Measurements from ENCODE around the gene G3BP1. TPM values are rescaled to one million over a fixed set of nuclear protein-coding genes. Genes with fewer than 3 reads are reported as not detected.
A peak's percentile ranks its signal among the peaks of the same experiment; 100 is the strongest.
"Not testable (repeated sequence)": the region's sequence is repeated elsewhere in the genome, so short reads cannot be mapped to it uniquely, and the experiment has no call there.

The G3BP1 gene
- total RNA-seq = 309 and 317 TPM in 2 replicates
- long read RNA-seq, full-length matches to known transcripts = 1,197 of 1,428 reads
- long read RNA-seq, partial matches to known transcripts = 90 of 1,428 reads
- long read RNA-seq, other reads (novel, unspliced or antisense) = 141 of 1,428 reads

GRCh38 chr5:151771259-151772028 is at the start of gene G3BP1:
Gene G3BP1 (plus strand): TSS chr5:151771954. CDS start chr5:151786621, 14,667 bp downstream.
- peak; percentile 99 for DNase-seq (ENCODE audit: low read depth, low spot score)
- TF ChIP-seq CTCF (conservative IDR thresholded peaks at IDR 0.05) = peak; percentile 63
- no peaks in the 10 kb centered on the region for H3K27me3 Mint-ChIP-seq (ENCODE audit: low read depth)
- peak within 1 kb of the TSS; percentile 94 for H3K27ac Mint-ChIP-seq (ENCODE audit: unreplicated experiment)
- H3K9me3 Mint-ChIP-seq = no peaks in the 10 kb centered on the region
- peak within 1 kb of the TSS; percentile 91 for H3K4me3 Mint-ChIP-seq
- H3K4me1 Mint-ChIP-seq = peaks cover 45% of the 10 kb centered on the region
- peaks cover 4% of the 10 kb centered on the region for H3K36me3 Mint-ChIP-seq (ENCODE audit: low read depth)

DNA sequence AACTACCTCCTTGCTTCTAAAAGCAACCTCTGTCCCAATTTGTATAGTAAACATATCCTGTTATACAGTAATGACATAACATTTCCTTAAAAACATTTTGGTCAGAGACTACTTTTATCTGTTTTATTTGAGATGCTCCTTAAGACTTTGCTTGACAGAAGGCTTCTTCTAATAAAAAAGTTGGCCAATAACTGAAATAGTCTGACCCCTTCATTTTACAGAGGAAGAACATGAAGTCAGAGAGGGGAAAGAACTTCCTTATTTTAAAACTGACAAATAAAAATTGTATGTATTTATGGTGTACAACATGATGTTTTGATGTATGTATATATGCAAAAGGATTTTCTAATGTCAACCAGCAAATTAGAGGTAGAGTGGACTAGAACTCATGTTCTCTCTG is 49.2 kb upstream of the G3BP1 start:
- Mint-ChIP-seq H3K36me3 (ENCODE audit: low read depth) (no peaks in the 10 kb centered on the region), H3K9me3 (no peaks in the 10 kb centered on the region), H3K27me3 (ENCODE audit: low read depth) (no peaks in the 10 kb centered on the region), H3K27ac (ENCODE audit: unreplicated experiment) (no peak overlapping the region), H3K4me3 (no peak overlapping the region), H3K4me1 (peaks cover 22% of the 10 kb centered on the region)
- no peak for TF ChIP-seq CTCF (conservative IDR thresholded peaks at IDR 0.05)
- DNase-seq (ENCODE audit: low read depth, low spot score) = no peak

- Mint-ChIP-seq H3K9me3 (peaks cover 2% of the 10 kb centered on the region), H3K4me1 (peaks cover 22% of the 10 kb centered on the region), H3K36me3 (ENCODE audit: low read depth) (peaks cover 2% of the 10 kb centered on the region), H3K4me3 (no peak overlapping the region), H3K27ac (ENCODE audit: unreplicated experiment) (no peak overlapping the region), H3K27me3 (ENCODE audit: low read depth) (no peaks in the 10 kb centered on the region)
- TF ChIP-seq CTCF (conservative IDR thresholded peaks at IDR 0.05) = no peak
- DNase-seq (ENCODE audit: low read depth, low spot score) = no peak
Observed at GRCh38 chr5:151724360-151724759, 47.4 kb upstream of the G3BP1 start.

- peaks cover 13% of the 10 kb centered on the region for H3K36me3 Mint-ChIP-seq (ENCODE audit: low read depth)
- not testable (repeated sequence) for H3K4me1 Mint-ChIP-seq, H3K9me3 Mint-ChIP-seq
Observed at GRCh38 chr5:151729597-151729996, 42.2 kb upstream of the G3BP1 start.

DNA sequence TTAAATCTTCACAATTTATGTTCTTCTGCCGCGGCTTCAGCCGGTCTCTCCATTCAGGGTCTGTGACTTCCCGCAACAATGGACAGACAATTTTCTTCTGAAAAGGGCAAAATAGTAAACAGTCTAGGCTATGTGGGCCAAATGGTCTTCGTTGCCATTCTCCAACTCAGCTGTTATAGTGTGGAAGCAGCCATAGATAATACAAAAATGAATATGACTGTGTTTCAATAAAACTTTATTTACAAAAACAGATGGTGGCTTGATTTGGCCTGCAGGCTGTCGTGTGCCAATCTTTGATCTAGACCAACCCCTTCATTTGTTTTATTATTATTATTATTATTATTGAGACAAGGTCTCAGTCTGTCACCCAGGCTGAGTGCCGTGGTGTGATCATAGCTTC is 41.4 kb upstream of the G3BP1 start:
- Mint-ChIP-seq H3K4me1 (peaks cover 10% of the 10 kb centered on the region), H3K4me3 (no peak overlapping the region), H3K27me3 (ENCODE audit: low read depth) (no peaks in the 10 kb centered on the region), H3K9me3 (peaks cover 9% of the 10 kb centered on the region), H3K27ac (ENCODE audit: unreplicated experiment) (no peak overlapping the region), H3K36me3 (ENCODE audit: low read depth) (peaks cover 13% of the 10 kb centered on the region)
- no peak for TF ChIP-seq CTCF (conservative IDR thresholded peaks at IDR 0.05)
- DNase-seq (ENCODE audit: low read depth, low spot score) = no peak

More at GRCh38 chr5:151729597-151729996, 42.2 kb upstream of the G3BP1 start:
- not testable (repeated sequence) for DNase-seq (ENCODE audit: low read depth, low spot score); H3K27ac Mint-ChIP-seq (ENCODE audit: unreplicated experiment); H3K4me3 Mint-ChIP-seq; H3K27me3 Mint-ChIP-seq (ENCODE audit: low read depth)
